Measurements from ENCODE around the gene IKZF3. TPM values are rescaled to one million over a fixed set of nuclear protein-coding genes. Genes with fewer than 3 reads are reported as not detected.

IKZF3 gene
- total and polyA plus RNA-seq, 4 donors: 1.0 to 3.9 (median 2.6) TPM

DNA sequence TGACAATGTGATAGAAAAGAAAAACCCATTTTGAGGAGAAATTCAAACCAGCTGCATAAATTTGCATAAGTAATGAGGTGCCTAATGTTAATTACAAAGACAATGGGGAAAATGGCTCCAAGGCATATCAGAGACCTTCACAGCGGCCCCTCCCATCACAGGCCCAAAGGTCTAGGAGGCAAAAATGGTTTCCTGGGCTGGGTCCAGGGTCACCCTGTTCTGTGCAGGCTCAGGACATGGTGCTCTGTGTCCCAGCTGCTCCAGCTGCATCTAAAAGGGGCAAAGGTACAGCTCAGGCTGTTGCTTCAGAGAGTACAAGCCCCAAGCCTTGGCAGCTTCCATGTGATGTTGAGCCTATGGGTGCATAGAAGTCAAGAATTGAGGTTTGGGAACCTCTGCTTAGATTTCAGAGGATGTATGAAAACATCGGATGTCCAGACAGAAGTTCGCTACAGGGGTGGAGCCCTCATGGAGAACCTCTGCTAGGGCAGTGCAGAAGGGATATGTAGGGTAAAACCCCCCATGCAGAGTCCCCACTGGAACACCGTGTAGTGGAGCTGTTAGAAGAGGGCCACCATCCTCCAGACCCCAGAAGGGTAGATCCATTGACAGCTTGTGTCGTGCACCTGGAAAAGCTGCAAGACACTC is 40.6 kb downstream of the IKZF3 start:
- peaks cover 0 to 7% (median 1%) of the 10 kb centered on the region in 4 donors for H3K9me3 ChIP-seq (ENCODE audit: control insufficient read depth in 4 of 4, insufficient read depth in 3 of 4, low read length in 3 of 4)
- DNase-seq: no peak
- TF ChIP-seq, protein P1, sequence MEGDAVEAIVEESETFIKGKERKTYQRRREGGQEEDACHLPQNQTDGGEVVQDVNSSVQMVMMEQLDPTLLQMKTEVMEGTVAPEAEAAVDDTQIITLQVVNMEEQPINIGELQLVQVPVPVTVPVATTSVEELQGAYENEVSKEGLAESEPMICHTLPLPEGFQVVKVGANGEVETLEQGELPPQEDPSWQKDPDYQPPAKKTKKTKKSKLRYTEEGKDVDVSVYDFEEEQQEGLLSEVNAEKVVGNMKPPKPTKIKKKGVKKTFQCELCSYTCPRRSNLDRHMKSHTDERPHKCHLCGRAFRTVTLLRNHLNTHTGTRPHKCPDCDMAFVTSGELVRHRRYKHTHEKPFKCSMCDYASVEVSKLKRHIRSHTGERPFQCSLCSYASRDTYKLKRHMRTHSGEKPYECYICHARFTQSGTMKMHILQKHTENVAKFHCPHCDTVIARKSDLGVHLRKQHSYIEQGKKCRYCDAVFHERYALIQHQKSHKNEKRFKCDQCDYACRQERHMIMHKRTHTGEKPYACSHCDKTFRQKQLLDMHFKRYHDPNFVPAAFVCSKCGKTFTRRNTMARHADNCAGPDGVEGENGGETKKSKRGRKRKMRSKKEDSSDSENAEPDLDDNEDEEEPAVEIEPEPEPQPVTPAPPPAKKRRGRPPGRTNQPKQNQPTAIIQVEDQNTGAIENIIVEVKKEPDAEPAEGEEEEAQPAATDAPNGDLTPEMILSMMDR (IDR thresholded peaks at IDR 0.05; ENCODE audit: control extremely low read depth, extremely low read depth): no peak
- no peak overlapping the region for H3K9ac ChIP-seq (ENCODE audit: insufficient read depth in 1 of 2, low read length in 2 of 2)
- H3K27me3 ChIP-seq (ENCODE audit: control insufficient read depth in 3 of 3, insufficient read depth in 3 of 3, low read length in 2 of 3): no peaks in the 10 kb centered on the region
- no peaks in the 10 kb centered on the region for H3K4me1 ChIP-seq (ENCODE audit: control insufficient read depth in 5 of 5, insufficient read depth in 5 of 5, low read length in 5 of 5)
- ATAC-seq (ENCODE audit: insufficient read depth, low FRiP score): no peak
- 94 to 96% methylated on average over 5 of the region's 5 CpGs for WGBS, 2 donors
- no peak overlapping the region for H3K27ac ChIP-seq (ENCODE audit: low read depth in 1 of 2, low read length in 1 of 2)
- H3K4me3 ChIP-seq: no peak overlapping the region
- no peaks in the 10 kb centered on the region for H3K36me3 ChIP-seq (ENCODE audit: control insufficient read depth in 4 of 4, insufficient read depth in 4 of 4, low read length in 4 of 4)

DNA sequence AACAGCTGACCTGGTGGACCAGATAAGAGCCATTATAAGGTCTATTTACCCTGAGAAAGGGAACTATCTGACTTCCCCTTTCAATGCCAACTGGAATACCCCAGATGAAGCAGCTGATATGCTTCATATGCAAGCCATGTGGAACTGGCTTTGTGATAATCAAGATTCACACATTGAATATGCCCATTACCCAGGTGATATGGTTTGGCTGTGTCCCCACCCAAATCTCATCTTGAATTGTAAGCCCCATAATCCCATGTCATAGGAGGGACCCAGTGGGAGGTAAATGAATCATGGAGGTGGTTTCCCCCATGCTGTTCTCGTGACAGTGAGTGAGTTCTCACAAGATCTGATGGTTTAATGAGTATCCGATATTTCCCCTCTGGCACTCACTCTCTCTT is 42.1 kb downstream of the IKZF3 start:
- no peak for DNase-seq
- 95 to 97% methylated on average over 2 of the region's 2 CpGs for WGBS, 2 donors
- TF ChIP-seq, protein P1 (IDR thresholded peaks at IDR 0.05; ENCODE audit: control extremely low read depth, extremely low read depth): no peak
- no peak overlapping the region for H3K4me3 ChIP-seq
- H3K27ac ChIP-seq (ENCODE audit: low read depth in 1 of 2, low read length in 1 of 2): no peak overlapping the region
- peaks cover 0 to 2% (median 0%) of the 10 kb centered on the region in 3 donors for H3K27me3 ChIP-seq (ENCODE audit: control insufficient read depth in 3 of 3, insufficient read depth in 3 of 3, low read length in 2 of 3)
- no peaks in the 10 kb centered on the region for H3K4me1 ChIP-seq (ENCODE audit: control insufficient read depth in 5 of 5, insufficient read depth in 5 of 5, low read length in 5 of 5)
- H3K9ac ChIP-seq (ENCODE audit: insufficient read depth in 1 of 2, low read length in 2 of 2): no peak overlapping the region
- H3K36me3 ChIP-seq (ENCODE audit: control insufficient read depth in 4 of 4, insufficient read depth in 4 of 4, low read length in 4 of 4): no peaks in the 10 kb centered on the region
- ATAC-seq (ENCODE audit: insufficient read depth, low FRiP score): no peak
- peaks cover 0 to 7% (median 1%) of the 10 kb centered on the region in 4 donors for H3K9me3 ChIP-seq (ENCODE audit: control insufficient read depth in 4 of 4, insufficient read depth in 3 of 4, low read length in 3 of 4)

DNA sequence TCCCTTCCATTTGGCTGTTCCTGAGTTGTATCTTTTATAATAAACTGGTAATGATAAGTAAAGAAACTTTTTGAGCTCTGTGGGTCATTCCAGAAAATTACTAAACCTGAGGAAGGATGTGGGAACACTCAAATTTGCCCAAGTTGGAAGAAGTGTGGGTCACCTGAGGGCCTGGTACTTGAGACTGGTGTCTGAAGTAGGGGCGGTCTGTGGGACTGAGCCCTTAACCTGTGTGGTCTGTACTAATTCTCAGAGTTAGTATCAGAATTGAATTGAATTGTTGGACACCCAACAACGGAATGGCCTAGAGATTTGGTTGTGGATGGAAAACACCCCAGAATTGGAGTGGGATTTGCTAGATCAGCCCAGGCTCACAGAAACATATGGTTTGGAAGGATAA is 43.1 kb downstream of the IKZF3 start:
- H3K27me3 ChIP-seq (ENCODE audit: control insufficient read depth in 3 of 3, insufficient read depth in 3 of 3, low read length in 2 of 3): peaks cover 0 to 2% (median 0%) of the 10 kb centered on the region in 3 donors
- no peak overlapping the region for H3K4me3 ChIP-seq
- peaks cover 0 to 7% (median 1%) of the 10 kb centered on the region in 4 donors for H3K9me3 ChIP-seq (ENCODE audit: control insufficient read depth in 4 of 4, insufficient read depth in 3 of 4, low read length in 3 of 4)
- H3K36me3 ChIP-seq (ENCODE audit: control insufficient read depth in 4 of 4, insufficient read depth in 4 of 4, low read length in 4 of 4): no peaks in the 10 kb centered on the region
- no peak overlapping the region for H3K9ac ChIP-seq (ENCODE audit: insufficient read depth in 1 of 2, low read length in 2 of 2)
- ATAC-seq (ENCODE audit: insufficient read depth, low FRiP score): no peak
- TF ChIP-seq, protein P1 (IDR thresholded peaks at IDR 0.05; ENCODE audit: control extremely low read depth, extremely low read depth): no peak
- H3K4me1 ChIP-seq (ENCODE audit: control insufficient read depth in 5 of 5, insufficient read depth in 5 of 5, low read length in 5 of 5): no peaks in the 10 kb centered on the region
- no peak for DNase-seq
- WGBS, 2 donors: 76 to 88% methylated on average over 2 of the region's 2 CpGs
- no peak overlapping the region for H3K27ac ChIP-seq (ENCODE audit: low read depth in 1 of 2, low read length in 1 of 2)

DNA sequence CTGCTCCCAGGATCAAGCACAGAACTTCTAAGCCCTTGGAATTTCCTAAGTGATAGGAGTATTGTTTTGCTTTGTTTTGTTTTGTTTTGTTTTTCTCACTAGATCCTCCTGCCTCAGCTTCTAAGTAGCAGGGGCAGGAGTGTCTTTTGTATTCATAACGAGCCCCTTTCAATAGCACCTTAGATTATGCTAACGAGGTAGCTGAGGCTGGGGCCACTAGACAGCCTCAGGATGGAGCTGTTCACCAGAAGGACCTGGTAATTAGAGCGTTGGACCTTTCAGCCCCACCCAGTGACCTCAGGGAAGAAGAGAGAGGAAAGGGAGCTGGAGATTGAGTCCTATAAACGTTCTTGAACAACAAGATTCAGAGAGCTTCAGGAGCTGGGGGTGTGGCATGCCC is 43.6 kb downstream of the IKZF3 start:
- no peak overlapping the region for H3K9ac ChIP-seq (ENCODE audit: insufficient read depth in 1 of 2, low read length in 2 of 2)
- DNase-seq (no peak), ATAC-seq (ENCODE audit: insufficient read depth, low FRiP score) (no peak)
- WGBS, 2 donors: 29 to 71% methylated on average over 4 of the region's 4 CpGs
- H3K9me3 ChIP-seq (ENCODE audit: control insufficient read depth in 4 of 4, insufficient read depth in 3 of 4, low read length in 3 of 4): peaks cover 0 to 7% (median 1%) of the 10 kb centered on the region in 4 donors
- H3K27me3 ChIP-seq (ENCODE audit: control insufficient read depth in 3 of 3, insufficient read depth in 3 of 3, low read length in 2 of 3): peaks cover 0 to 2% (median 0%) of the 10 kb centered on the region in 3 donors
- H3K4me1 ChIP-seq (ENCODE audit: control insufficient read depth in 5 of 5, insufficient read depth in 5 of 5, low read length in 5 of 5): no peaks in the 10 kb centered on the region
- TF ChIP-seq, protein P1 (IDR thresholded peaks at IDR 0.05; ENCODE audit: control extremely low read depth, extremely low read depth): no peak
- no peaks in the 10 kb centered on the region for H3K36me3 ChIP-seq (ENCODE audit: control insufficient read depth in 4 of 4, insufficient read depth in 4 of 4, low read length in 4 of 4)
- H3K4me3 ChIP-seq: no peak overlapping the region
- no peak overlapping the region for H3K27ac ChIP-seq (ENCODE audit: low read depth in 1 of 2, low read length in 1 of 2)
